GM12874 (cell line): ENCODE results near the gene PCDHGC4.

ENCODE experiments used
- CTCF ChIP-seq: IDR thresholded peaks from 2 replicates; pipeline ENCODE4 v1.5.1; 2011; ENCODE audit warnings: low read depth, mild to moderate bottlenecking, control low read depth, low read length, moderate library complexity; ENCODE audit not compliant: insufficient read depth

Gene PCDHGC4

DNA sequence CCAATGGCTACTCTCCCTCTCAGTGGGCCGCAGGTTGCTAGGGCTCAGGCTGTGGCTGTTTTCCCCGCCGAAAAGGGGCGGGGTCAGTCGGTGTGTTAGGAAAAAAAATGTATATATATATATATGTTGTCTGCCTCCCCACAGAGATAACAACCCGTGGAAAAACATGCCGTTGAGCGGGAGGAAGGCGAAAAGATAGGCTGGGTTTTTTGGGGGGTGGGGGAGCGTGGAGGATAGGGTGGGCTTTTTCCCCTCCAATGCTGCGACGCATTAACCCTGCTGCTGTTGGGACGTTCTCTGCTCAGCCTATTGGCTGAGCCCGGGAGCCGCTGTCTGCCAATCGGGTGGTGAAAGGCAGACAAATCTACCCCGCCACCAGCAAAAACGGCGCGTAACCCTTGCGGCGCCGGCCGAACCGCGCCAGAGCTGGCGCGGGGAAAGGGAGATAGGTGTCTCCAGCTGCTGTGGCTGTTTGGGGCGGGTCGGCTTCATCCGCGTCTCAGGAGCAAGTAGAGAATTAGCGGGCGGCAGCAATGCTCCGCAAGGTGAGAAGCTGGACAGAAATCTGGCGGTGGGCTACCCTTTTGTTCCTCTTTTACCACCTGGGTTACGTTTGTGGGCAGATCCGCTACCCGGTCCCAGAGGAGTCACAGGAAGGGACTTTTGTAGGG lies at the start of gene PCDHGC4:
PCDHGC4 (plus strand) TSS at position 390 of the 671 bp plus-strand sequence; CDS start at position 534, 144 bp downstream.
- no peak for TF ChIP-seq CTCF

GRCh38 chr5:141437221-141437620 lies 47.6 kb upstream of the PCDHGC4 start:
- TF ChIP-seq CTCF = no peak

DNA sequence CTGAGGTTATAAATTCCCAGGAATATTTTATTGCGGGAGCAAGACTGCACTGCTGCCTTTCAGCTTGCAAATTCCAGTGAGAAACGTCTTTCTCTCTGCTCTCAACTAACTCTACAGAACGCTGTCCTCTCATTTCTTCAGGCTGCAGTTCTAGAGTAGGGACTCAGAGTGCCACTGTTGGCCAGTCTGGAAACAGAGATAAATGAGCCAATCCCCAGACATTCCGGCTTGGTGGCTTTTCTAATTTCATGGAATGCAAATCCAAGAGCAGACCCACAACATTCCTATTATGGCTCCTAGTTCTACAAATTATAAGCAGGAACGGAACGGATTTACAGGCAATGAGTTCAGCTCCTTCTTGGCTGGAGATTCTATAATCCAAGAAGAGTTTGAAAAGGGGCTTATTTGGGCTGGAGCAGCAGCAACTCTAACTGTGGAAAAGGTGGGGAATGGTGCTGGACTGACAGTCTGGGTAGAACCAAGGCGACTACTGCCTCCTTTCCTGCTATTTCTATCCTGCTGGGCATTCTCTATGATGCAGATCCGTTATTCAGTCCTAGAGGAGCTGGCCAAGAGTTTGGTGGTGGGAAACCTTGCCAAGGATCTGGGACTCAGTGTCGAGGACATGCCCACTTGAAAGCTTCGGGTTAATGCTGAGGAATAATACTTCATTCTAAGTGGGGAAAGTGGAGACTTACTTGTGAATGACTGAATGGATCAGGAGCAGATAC lies 45.3 kb upstream of the PCDHGC4 start:
- no peak for TF ChIP-seq CTCF

- no peak for TF ChIP-seq CTCF
Measured at GRCh38 chr5:141440341-141440740, 44.5 kb upstream of the PCDHGC4 start.

GRCh38 chr5:141441571-141442170 lies 43.2 kb upstream of the PCDHGC4 start:
- TF ChIP-seq CTCF = no peak

DNA sequence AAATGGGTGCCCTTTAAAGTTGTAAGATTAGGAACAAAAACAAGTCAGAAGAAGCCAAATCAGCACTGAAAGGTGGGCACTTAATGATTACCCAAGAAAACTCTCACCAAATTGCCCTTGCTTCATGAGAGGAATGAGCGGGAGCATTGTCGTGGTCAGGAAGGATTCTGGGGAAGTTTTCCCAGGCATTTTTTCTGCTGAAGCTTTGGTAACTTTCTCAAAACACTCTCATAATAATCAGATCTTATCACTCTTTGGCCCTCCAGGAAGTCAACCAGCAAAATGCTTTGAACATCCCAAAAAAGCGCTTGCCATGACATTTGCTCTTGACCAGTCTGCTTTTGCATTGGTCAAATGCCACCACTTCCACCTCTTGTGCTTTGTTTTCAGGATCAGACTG lies 19.5 kb upstream of the PCDHGC4 start:
- no peak for TF ChIP-seq CTCF

GRCh38 chr5:141475625-141476131 lies 9.2 kb upstream of the PCDHGC4 start, which contains the start of gene PCDHGC3:
Gene PCDHGC3, plus strand, starts transcription at chr5:141475966. Its CDS starts 151 bp downstream, at chr5:141476117.
- peak; percentile 65 for TF ChIP-seq CTCF
